NCI-H2196 treated with DMSO at 0.1 percent for 48 hours (cell line): ENCODE data around the gene KLRC2.
A peak's percentile ranks its signal among the peaks of the same experiment; 100 is the strongest.
"Not testable (repeated sequence)": the region's sequence is repeated elsewhere in the genome, so short reads cannot be mapped to it uniquely, and the experiment has no call there.

Source experiments
- DNase-seq: peaks from one replicate; lab custom pipeline; 2025; ENCODE audit not compliant: unreplicated experiment; lab: John Stamatoyannopoulos, UW

The KLRC2 gene

DNA sequence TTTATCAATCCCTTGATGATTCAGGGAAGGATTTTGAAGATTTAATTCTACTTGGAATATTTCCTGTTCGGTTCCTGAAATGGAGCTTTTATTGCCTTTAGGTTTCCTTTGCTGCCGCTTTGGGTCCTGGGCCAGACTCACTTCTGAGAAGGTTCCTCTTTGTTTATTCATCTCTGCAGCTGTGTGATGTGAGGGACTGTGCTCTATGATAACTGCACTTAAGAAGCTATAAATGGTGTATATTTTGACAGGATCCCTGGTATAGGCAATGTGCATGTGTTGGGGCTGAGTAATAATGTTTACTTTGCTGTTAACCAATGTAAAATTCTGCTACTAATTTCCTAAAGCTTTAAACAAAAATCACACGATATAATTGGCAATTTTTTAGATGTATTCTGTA lies at the start of gene KLRC2:
KLRC2 (minus strand) TSS at position 195 of the 400 bp plus-strand sequence; CDS start at position 171, 24 bp downstream.
- peak; percentile 8 for DNase-seq

GRCh38 chr12:10481901-10482300 lies 46.1 kb upstream of the KLRC2 start:
- DNase-seq, result not testable (repeated sequence)

DNA sequence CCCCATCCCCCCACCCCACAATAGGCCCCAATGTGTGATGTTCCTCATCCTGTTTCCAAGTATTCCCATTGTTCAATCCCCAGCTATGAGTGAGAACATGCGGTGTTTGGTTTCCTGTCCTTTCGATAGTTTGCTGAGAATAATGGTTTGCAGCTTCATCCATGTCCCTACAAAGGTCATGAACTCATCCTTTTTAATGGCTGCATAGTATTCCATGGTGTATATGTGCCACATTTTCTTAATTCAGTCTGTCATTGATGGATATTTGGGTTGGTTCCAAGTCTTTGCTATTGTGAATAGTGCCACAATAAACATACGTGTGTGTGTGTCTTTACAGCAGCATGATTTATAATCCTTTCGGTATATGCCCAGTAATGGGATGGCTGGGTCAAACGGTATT lies 37.0 kb upstream of the KLRC2 start:
- DNase-seq, result not testable (repeated sequence)

GRCh38 chr12:10469701-10470100 lies 33.9 kb upstream of the KLRC2 start:
- no peak for DNase-seq

DNA sequence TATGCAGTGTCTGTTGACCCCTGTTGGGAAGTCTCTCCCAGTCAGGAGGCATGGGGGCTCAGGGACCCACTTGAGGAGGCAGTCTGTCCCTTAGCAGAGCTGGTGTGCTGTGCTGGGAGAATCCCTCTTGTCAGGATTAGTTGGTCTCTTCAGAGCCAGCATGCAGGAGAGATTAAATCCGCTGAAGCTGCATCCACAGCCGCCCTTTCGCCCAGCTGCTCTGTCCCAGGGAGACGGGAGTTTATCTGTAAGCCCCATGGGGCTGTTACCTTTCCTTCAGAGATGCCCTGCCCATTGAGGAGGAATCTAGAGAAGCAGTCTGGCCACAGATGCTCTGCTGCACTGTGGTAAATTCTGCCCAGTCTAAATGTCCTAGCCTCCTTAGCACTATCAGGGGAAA lies 30.5 kb upstream of the KLRC2 start:
- DNase-seq, result no peak

- no peak for DNase-seq
Measured at GRCh38 chr12:10457760-10458159, 21.9 kb upstream of the KLRC2 start.

GRCh38 chr12:10456856-10457255 lies 21.0 kb upstream of the KLRC2 start:
- DNase-seq, result no peak

GRCh38 chr12:10455766-10456165 lies 20.0 kb upstream of the KLRC2 start:
- DNase-seq, result no peak

DNA sequence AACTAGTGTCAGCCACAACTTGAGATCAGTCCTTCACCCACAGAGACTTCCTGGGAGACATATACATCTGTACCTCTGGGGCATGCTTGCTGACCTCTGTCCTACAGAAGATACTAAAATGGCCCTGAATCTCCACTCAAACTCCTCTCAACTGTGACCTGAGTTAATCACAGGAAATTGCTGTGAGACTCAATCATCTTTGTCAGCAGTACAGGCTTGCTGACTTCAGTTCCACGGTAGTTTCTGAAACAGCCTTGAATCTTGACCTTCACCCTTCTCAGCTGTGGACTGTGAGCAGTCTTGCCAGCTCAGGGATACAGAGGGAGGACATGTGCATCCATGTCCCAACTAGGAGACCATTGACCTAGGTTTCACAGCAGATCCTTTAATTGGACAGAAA lies 18.7 kb upstream of the KLRC2 start:
- DNase-seq, result no peak

DNA sequence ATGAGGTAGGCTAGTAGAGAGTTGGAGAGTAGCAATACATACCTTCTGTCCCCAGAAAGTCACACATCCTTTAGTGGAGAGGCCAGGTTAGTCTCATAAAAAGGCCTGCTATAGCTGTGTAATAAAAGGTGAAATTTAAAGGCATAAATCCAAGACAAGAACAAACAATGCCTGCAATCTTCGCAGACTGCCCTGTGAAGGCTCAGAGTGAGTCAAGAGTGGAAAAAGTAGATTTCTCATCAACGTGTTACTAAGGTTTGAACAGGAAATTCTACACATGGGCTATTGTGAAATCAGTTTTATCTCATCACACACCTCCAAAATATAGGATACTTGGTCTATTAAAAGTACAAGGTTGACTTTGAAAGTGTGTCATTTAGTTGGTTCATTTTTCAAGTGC lies 17.3 kb upstream of the KLRC2 start, which contains the start of gene KLRC1:
KLRC1 (minus strand) TSS at position 222 of the 400 bp plus-strand sequence. CDS start 2,221 bp downstream, outside the sequence.
- no peak for DNase-seq

DNA sequence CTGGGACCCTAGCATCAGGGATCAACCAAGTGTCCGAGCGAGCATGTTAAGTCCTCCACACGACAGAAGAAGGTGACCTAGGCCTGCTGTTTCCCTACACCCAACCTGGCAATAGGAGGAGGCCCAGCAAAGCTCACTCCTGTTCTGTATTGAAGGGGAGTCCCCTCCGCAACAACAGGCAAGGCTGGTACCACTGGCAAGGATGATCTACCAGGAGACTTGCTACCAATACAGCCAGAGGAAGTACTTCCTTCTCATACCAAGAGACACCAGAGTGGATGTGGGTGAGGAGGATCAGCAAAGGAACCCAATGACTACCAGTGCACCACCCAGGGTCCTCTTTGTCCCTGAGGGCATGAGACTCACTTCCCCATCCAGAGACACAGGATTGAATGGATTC lies 12.4 kb upstream of the KLRC2 start:
- DNase-seq, result no peak

- DNase-seq, result not testable (repeated sequence)
Measured at GRCh38 chr12:10446052-10446451, 10.2 kb upstream of the KLRC2 start.

DNA sequence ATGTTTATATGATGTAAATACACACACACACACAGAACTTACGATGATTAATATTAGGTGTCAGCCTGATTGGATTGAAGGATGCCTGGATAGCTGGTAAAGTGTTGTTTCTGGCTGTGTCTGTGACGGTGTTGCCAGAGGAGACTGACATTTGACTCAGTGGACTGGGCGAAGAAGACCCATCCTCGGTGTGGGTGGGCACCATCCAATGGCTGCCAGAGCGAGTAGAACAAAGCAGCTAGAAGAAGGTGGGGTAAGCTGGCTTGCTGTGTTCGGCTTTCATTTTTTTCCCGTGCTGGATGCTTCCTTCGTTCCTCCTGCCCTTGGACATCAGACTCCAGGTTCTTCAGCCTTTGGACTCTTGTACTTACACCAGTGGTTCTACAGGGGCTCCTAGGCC lies 5.3 kb upstream of the KLRC2 start:
- DNase-seq, result not testable (repeated sequence)

GRCh38 chr12:10439608-10440274 lies 3.9 kb upstream of the KLRC2 start:
- not testable (repeated sequence) for DNase-seq

DNA sequence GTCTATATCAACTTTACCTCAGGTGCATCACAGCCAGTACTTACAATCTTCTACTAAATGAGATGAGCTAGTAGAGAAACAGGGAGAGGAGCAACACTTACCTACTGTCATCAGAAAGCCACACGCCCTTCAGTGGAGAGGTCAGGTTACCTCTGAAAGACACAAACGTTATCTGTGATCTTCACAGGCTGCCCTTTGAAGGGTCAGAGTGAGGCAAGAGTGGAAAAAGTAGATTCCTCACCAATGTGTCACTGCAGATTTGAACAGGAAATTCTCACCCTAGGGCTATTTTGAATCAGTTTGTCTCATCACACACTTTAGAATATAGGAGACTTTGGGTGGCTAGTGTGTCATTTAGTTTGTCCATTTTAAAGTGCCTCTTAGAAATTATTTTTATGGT lies 1.8 kb upstream of the KLRC2 start:
- DNase-seq, result not testable (repeated sequence)

DNA sequence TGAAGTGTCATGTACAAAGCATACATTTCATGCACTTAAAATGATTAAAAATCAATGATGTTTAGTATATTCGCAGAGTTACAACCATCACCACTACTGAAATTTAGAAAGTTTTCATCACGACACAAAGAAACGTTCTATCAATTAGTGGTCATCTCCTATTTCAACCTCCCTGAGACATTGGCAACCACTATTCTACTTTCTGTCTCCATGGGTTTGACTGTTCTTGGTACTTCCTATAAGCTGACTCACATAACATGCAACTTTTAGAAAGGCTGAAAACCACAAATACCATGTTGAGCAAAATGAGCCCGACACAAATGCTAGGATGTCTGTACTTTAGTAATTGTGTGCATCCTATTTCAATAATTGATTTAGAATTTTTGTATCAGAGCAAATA lies 5.2 kb downstream of the KLRC2 start:
- DNase-seq, result not testable (repeated sequence)

- DNase-seq, result not testable (repeated sequence)
Measured at GRCh38 chr12:10425938-10426337, 9.9 kb downstream of the KLRC2 start.

DNA sequence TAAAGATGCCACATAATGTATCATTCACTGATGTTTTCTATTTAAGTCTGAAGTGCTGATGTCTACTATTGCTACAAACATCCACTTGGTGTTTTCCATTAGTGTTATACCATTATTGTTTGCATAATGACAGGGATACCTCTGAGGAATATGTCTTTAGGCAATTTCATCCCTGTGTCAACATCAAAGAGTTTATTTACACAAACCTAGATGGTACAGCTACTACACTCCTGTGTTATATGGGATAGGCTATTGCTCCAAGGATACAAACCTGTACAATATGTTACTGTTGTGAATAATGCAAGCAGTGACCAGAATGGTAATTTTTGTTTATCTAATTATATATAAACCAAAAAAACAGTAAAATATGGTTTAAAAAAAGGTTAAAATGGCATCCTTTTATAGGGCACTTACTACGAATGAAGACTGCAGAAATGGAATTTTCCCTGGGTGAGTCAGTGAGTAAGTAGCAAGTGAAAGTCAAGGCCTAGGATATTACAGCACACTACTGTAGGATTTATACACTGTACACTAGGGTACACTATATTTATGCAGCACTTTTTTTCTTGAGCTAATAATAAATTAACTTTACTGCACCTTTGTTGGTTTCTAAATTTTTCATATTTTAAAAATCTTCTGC lies 11.4 kb downstream of the KLRC2 start:
- DNase-seq, result not testable (repeated sequence)

DNA sequence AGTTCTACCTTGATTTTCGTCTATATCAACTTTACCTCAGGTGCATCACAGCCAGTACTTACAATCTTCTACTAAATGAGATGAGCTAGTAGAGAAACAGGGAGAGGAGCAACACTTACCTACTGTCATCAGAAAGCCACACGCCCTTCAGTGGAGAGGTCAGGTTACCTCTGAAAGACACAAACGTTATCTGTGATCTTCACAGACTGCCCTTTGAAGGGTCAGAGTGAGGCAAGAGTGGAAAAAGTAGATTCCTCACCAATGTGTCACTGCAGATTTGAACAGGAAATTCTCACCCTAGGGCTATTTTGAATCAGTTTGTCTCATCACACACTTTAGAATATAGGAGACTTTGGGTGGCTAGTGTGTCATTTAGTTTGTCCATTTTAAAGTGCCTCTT lies 13.7 kb downstream of the KLRC2 start:
- DNase-seq, result not testable (repeated sequence)

GRCh38 chr12:10420334-10420733 lies 15.5 kb downstream of the KLRC2 start, which contains the start of gene KLRC3:
Gene KLRC3 (minus strand): TSS chr12:10420595. CDS start chr12:10420550, 45 bp downstream.
- DNase-seq, result not testable (repeated sequence)

GRCh38 chr12:10409392-10409791 lies 26.4 kb downstream of the KLRC2 start, which contains the start of gene KLRC4:
Gene KLRC4 (minus strand): TSS chr12:10409757. CDS start chr12:10409575, 182 bp downstream.
- DNase-seq, result peak; percentile 3

DNA sequence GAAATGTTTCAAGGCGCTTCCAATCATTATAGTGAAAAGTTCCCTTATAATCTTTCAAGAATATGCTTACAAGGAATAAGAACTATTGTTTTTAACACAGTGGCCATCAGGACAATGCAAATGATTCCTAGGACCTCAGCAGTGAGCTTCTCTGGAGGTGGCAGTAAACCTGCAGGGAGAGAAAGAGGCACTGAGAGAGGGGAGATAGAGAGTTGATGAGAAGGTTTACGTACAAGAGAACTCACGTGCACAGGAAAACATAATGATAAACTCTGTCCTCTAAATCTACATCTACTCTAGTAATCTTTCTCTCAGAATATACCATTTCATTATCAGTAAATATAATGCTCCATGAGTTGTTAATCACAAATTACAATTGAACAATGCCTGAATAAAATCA lies 27.0 kb downstream of the KLRC2 start:
- no peak for DNase-seq
